Occipital lobe (tissue), 2 donors: ENCODE data around the gene MON2. TPM values are rescaled to one million over a fixed set of nuclear protein-coding genes. Genes with fewer than 3 reads are reported as not detected.
"Not testable (repeated sequence)": the region's sequence is repeated elsewhere in the genome, so short reads cannot be mapped to it uniquely, and the experiment has no call there.

Source experiments
- DNase-seq: peaks from one replicate; lab custom pipeline; 2025; lab: John Stamatoyannopoulos, UW
- total RNA-seq: library from RNA; depleted of rRNA; stranded (reverse); fragments of >200 nt; gene quantifications from one replicate; pipeline ENCODE4 v1.2.3, GENCODE V29; 2014

MON2 gene, protein sequence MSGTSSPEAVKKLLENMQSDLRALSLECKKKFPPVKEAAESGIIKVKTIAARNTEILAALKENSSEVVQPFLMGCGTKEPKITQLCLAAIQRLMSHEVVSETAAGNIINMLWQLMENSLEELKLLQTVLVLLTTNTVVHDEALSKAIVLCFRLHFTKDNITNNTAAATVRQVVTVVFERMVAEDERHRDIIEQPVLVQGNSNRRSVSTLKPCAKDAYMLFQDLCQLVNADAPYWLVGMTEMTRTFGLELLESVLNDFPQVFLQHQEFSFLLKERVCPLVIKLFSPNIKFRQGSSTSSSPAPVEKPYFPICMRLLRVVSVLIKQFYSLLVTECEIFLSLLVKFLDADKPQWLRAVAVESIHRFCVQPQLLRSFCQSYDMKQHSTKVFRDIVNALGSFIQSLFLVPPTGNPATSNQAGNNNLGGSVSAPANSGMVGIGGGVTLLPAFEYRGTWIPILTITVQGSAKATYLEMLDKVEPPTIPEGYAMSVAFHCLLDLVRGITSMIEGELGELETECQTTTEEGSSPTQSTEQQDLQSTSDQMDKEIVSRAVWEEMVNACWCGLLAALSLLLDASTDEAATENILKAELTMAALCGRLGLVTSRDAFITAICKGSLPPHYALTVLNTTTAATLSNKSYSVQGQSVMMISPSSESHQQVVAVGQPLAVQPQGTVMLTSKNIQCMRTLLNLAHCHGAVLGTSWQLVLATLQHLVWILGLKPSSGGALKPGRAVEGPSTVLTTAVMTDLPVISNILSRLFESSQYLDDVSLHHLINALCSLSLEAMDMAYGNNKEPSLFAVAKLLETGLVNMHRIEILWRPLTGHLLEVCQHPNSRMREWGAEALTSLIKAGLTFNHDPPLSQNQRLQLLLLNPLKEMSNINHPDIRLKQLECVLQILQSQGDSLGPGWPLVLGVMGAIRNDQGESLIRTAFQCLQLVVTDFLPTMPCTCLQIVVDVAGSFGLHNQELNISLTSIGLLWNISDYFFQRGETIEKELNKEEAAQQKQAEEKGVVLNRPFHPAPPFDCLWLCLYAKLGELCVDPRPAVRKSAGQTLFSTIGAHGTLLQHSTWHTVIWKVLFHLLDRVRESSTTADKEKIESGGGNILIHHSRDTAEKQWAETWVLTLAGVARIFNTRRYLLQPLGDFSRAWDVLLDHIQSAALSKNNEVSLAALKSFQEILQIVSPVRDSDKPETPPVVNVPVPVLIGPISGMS (N-terminal part only)
- total RNA-seq, result 90.8 TPM

DNA sequence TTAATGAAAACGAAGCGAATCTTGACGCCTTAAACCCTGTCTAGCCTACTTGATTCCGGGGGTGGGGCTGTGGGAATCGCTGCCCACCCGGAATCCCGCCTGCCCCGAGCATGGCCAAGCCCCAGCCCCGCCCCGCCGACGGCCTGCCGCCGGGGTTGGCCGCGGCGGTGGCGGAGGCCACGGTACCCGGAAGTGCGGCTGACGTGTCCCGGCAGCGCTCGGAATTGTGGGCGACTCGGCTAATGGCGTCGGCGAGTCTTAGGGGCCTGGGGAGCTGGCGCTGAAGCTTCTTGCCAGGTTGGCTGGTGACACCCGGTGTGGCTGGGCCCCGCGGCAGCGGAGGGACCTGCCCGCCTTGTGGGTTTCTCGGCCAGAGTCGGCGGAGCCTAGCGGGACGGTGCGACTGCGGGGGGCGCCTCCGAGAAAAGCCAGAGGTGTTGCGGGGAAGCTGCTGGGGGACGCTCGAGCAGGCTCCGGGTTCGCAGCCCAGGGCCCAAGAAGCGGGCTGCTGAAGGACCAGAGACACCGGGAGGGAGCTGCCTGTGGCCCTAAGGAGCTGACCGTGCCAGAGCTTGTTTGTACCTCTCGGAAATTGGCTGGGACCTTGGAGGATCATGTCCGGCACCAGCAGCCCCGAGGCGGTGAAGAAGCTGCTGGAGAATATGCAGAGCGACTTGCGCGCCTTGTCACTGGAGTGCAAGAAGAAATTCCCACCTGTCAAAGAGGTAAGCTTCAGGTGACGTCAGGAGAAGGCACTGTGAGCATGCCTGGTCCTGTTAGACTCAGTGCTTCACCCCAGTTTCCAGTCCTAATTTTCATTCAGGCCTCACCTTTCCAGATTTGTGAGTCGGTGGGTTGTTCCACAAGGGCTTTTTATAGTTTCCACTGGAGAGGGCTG lies at the start of gene MON2:
MON2 (plus strand) TSS at position 233 of the 898 bp plus-strand sequence; CDS start at position 615, 382 bp downstream.
- peak; percentile 81 for DNase-seq

DNA sequence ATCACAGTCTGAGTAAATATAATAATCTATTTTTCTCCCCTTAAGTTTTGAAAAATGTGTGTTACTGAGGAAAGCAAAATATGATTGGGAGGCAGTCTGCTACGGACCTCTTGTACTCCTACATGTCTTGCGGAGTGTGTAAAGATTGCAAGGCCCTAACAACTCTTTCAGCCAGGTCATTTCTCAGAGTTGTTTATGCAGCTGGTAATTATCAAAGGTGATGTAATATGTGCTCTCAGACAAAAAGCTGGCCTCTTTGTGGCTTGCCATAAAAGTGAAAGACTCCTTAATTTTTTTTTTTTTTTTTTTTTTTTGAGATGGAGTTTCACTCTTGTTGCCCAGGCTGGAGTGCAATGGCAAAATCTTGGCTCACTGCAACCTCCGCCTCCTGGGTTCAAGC lies 40.5 kb upstream of the MON2 start:
- no peak for DNase-seq

DNA sequence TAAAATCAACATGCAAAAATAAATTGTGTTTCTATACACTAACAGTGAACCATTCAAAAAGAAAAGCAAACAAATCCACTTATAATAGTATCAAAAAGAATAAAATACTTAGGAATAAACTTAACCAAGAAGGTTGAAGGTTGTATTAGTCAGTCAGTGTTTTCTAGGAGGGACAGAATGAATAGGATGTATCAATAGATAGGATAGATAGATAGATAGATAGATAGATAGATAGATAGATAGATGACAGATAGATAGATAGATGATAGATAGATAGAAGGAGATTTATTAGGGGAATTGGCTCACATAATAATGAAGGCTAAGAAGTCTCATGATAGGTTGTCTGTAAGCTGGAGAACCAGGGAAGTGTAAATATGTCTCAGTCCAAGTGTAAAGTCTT lies 37.2 kb upstream of the MON2 start:
- no peak for DNase-seq

DNA sequence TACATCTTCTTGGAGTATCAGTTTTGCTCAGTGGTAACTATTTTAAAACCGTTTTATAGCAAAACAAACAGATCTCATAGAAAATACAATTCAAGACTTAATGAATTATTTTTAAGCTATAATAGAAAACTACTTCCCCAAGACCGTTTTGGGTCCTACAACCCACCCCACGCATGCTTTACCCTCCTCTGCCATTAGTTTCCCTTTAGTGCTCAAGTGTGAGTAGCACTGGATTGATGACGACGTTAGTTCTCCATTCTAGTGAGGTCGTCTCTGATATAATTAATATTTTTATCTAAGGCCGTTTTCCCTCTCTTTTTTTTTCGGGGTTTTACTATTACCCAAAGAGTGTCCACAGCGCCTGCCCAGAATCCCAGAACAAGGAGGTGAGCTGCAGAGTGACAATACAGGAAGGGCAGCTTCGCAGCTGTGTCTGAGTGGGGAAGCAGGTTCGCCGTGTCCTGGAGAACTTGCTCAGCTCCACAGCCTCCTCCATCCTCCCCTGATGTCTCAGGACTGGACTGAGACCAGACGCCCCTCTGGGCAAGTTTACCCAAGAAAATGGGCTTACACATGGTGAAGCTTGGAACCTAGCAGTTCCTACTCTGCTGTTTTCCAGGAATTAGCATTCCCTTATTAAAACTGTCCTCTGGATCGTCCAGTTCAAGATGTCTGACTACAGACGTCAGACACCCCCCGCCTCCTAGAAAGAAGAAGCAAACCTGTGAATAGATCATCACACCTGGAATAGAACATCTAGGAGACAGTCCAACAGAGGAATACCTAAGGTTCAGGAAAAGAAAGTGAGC lies 31.9 kb upstream of the MON2 start:
- no peak for DNase-seq

DNA sequence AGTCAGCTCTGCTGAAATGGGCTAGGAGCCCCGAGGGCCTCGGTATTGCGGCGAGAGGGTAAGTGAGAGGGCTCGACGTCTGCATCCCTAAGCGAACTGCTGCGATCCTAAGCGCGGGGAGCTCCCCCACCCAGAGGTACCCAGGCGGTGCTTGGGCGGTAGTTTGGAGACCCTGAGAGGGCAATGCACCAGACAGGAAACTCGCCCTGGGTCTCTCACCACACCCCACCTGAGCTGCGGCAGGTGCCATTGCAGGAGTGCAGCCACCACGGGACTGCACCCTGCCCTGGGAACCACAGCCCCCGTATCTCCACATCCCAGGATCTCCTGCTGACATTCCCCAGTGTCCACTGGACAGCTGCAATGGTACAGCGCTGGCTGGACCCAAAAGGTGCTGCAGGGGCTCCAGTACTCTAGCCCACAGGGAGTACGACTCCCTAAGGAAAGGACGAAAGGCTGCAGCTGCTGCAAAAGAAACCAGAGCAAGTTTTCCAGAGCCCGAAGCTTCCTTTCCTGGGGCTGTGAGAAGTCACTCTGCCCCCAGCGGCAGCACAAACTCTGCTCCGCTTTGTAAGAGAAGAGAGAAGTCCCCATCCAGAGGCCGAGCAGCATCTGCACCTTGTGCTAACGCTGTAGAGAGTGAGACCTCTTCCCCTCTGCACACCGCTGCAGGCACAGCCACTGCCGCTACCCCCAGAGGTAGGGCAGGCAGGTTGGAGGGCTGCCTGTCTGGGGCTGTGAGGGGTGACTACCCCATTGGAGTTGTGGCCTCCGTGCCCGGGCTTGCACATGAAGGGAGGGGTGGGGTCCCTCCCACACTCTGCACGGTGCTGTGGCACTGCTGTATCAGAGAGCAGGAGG lies 31.1 kb upstream of the MON2 start:
- peak; percentile 32 for DNase-seq

DNA sequence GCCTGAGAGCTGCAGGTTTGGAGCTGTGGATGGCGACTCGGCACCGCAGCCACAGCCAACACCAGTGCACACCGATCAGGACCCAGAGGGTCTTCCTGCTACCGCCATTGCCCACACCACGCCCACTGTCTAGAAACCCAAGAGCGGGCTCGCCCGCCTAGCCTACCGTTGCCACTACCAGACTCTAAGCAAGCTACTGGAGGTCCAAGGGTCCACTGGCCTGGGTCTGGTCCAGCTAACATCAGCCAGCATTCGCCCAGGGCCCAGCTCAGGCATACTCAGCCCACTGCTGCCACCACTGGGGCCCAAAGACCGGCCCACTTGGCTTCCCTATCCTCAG lies 30.5 kb upstream of the MON2 start:
- DNase-seq, result no peak

DNA sequence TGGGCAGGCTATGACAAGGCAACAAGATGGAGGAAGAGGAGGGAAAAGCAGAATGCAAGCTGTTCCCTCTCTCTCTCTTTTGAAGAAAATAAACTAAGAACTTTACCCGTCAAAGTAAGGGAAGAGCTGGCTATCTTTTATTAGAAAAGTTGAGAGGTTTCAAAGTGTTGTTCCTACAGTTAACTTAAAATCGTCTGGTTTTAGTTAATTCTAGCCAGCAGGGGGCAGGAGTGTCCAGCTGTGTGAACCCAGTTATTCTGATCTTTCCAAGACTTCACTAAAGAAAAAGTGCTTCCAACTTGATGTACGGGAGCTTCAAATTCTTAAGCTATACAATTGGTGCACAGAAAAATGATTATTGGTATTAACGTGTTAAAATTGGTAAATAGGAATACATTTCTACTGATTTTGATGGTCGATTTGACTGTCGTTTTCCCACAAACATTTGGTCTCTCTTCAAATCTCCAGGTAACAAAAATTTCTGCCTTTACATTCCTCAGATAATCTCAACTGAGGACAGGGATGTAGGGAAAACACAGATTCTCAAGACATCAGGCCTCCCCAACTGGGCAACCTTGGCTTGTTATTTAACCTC lies 28.4 kb upstream of the MON2 start:
- peak; percentile 12 for DNase-seq

DNA sequence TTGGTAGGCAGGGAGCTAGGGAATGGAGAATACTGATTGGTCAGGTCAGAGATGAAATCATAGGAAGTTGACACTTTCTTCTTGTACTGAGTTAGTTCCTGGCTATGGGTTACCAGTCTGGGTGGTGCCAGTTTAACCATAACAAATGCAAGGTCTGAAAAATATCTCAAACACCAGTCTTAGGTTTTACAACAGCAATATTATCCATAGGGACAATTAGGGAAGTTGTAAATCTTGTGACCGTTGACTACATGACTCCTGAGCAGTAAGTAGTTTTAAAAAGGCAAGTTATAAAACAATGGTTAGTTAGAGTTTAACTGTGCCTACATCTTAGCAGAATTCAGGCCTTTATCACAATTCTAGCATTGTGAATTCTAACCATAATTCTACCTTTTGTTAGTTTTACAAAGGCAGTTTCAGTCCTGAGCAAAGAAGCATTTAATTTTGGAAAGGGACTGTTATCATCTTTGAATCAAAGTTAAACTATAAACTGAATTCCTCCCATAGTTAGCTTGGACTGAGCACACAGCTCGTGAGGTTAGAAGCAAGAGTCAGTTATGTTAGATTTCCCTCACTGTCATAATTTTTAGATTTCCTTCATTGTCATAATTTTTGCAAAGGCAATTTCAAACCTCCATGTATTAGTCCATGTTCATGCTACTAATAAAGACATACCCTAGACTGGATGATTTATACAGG lies 19.7 kb upstream of the MON2 start:
- no peak for DNase-seq

DNA sequence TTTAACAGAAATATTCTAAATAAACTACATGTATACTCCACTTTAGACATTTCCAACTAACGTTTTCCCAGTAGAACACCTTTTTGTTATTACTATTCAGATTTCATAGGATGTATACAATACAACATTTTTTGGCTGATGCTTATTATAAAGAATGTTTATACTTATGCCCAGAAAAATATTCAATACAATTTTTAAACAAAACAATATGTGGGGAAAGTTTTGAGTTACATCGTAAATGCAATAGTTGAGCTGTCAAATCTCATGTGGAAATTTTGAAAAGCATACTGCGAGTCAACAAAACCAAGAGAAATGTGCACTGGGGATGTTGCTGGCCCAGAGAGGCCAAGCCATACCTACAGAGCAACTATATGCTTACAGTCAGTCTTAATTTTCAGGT lies 18.2 kb upstream of the MON2 start:
- DNase-seq, result no peak

DNA sequence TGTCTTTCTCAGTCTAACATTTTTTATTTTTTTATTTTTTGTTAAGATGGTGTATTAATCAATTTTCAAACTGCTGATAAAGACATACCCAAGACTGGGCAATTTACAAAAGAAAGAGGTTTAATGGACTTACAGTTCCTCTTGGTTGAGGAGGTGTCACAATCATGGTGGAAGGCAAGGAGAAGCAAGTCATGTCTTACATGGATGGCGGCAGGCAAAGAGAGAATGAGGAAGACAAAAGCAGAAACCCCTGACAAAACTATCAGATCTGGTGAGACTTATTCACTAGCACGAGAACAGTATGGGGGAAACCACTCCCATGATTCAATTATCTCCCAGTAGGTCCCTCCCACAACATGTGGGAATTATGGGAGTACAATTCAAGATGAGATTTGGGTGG lies 11.2 kb upstream of the MON2 start:
- not testable (repeated sequence) for DNase-seq

DNA sequence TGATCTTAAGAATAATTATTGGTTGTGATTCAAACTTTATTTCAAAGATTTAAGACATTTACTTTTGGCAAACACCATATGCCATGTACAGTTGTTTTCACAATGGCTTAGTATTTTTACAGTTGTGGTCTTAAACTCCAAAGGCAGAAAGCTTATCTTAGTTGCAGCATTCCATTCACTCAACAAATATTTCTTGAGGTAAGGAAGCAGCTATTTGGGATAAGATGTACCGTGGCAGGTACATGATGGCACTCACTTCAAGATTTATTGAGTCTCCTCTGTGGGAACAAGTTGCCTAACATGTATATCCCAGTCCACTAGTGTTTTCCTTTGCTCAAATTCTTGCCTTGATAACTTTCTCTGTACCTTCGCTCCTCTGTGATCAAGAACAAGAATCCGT lies 8.0 kb upstream of the MON2 start:
- no peak for DNase-seq

DNA sequence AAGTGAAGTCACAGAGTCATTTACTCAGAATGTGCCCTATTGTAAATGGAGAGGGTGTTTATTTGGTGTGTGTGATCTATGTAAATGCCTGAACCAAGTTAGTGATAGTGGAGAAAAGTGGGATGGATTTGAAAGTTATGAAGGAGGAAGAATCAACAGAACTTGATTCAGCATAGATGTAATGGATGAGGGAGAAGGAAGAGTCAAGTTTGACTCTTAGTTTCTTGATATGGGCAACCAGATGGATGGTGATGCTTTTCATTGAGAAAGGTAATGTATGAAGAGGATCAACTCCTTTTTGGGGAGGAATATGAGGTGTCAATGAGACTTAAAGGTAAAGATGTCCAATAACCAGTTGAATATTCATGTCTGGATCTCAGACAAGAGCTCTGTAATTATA lies 6.7 kb upstream of the MON2 start:
- no peak for DNase-seq

DNA sequence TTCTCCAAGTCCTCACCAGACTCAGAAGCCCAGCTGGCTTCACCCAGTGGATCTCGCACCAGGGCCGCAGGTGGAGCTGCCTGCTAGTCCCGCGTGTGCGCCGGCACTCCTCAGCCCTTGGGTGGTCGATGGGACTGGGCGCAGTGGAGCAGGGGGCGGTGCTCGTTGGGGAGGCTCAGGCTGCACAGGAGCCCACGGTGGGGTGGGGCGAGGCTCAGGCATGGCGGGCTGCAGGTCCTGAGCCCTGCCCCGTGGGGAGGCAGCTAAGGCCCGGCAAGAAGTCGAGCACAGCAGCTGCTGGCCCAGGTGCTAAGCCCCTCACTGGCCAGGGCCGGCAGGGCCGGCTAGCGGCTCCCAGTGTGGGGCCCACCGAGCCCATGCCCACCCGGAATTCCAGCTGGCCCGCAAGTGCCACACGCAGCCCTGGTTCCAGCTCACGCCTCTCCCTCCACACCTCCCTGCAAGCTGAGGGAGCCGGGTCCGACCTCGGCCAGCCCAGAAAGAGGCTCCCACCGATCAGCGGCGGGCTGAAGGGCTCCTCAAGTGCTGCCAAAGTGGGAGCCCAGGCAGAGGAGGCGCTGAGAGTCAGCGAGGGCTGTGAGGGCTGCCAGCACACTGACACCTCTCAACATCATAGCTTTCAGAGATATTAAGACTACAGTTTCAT lies 5.3 kb upstream of the MON2 start:
- DNase-seq, result not testable (repeated sequence)

DNA sequence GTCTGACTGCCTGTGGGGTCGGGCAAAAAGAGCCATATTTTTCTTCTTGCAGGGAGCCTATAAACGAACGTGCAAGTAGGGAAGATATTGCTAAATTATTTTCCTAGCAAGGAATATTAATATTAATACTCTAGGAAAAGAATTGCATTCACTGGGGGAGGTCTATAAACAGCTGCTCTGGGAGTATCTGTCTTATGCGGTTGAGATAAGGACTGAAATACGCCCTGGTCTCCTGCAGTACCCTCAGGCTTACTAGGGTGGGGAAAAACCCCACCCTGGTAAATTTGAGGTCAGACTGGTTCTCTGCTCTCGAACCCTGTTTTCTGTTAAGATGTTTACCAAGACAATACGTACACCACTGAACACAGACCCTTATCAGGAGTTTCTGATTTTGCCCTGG lies 3.4 kb upstream of the MON2 start:
- not testable (repeated sequence) for DNase-seq

DNA sequence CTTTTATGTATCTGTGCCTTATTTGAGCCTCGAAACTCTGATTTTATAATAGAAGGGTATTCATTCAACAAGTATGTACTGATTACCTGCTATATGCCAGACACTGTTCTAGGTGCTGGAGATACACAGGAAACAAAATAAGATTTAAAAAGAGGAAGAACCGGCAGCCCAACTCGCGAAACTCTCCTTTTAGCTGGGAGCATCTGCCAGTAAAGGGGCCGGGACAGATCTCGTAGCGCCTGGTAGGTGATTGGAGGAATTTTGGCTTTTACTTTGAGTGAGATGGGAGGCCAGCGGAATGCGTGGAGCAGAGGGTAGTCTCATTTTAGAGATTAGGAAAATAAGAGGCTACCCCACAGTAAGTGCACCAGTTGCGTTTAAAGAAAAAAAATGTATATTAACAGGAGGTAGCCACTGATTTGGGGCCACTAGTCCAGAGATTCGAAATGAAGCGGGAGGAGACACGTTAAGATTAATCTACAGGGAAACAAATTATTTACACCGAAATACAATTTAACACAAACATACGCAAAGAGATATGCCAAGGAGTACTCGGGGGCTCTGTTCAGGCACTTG lies 520 bp upstream of the MON2 start:
- peak; percentile 4 for DNase-seq

DNA sequence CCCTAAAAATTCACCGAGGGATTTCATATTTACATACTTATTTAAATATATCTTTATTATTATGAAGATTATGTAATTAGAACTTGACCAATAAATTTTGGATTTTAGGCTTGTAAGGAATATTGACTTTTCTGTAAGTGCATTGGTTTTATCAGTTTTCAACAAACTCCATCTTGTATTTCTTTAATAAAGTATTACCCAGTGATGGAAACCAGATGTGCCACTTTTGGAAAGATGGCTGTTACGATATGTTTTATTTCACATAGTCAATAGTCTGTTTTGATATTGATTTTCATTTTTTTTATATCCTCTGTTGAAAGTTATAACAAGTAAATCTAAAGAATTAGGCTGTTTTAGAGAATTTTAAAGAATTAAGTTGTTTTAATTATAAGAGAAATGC lies 1.8 kb downstream of the MON2 start:
- no peak for DNase-seq

DNA sequence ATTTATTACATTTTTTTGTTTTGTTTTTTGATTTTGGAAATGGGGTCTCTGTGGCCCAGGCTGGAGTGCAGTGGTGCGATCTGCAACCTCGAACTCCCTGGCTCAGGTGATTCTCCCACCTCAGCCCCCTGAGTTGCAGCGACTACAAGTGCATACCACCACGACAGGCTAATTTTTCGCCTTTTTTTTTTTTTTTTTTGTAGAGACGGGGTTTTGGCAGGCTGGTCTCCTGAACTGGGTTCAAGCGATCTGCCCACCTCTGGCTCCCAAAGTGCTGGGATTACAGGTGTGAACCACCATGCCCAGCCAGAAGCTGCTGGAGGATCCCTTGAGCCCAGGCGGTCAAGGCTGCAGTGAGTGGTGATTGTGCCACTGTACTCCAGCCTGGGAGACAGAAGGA lies 2.3 kb downstream of the MON2 start:
- DNase-seq, result no peak
